HL-60 (cell line): ENCODE data around the gene ENOX2.

Experiments
- DNase-seq, 2 experiments: peaks; one replicate each; pipeline ENCODE4 v3.0.0-alpha.2; 2010 to 2020; ENCODE audit warnings: low read depth in 1 of 2, low spot score in 1 of 2
- H3K27ac ChIP-seq: fragments of 250-450 bp; sonication (Bioruptor Pico); replicated peaks from 2 replicates; pipeline ENCODE4 v1.5.1; 2020; ENCODE audit warnings: mild to moderate bottlenecking, moderate library complexity
- H3K27me3 ChIP-seq: fragments of 250-450 bp; sonication (Bioruptor Pico); 2 replicates; pipeline ENCODE4 v1.5.1; 2021; ENCODE audit warnings: mild to moderate bottlenecking, moderate library complexity; ENCODE audit not compliant: insufficient read depth, poor library complexity, severe bottlenecking
- H3K4me3 ChIP-seq: replicated peaks from 2 replicates; pipeline ENCODE4 v1.5.1; 2011; ENCODE audit warnings: mild to moderate bottlenecking, control low read depth, low read length; ENCODE audit not compliant: insufficient read depth
- CTCF ChIP-seq: IDR thresholded peaks from one replicate; pipeline ENCODE4 v1.5.1; 2011; ENCODE audit warnings: low read length, control low read depth, inconsistent platforms; ENCODE audit not compliant: insufficient read depth
- GABPA ChIP-seq: IDR thresholded peaks from 2 replicates; pipeline ENCODE4 v1.6.1; 2012; ENCODE audit warnings: low read depth
- POLR2AphosphoS5 ChIP-seq: IDR thresholded peaks from 2 replicates; pipeline ENCODE4 v1.6.1; 2012; ENCODE audit warnings: low read depth
- REST ChIP-seq: IDR thresholded peaks from 2 replicates; pipeline ENCODE4 v1.6.1; 2012; ENCODE audit warnings: low read depth; ENCODE audit not compliant: insufficient replicate concordance
- SPI1 ChIP-seq: IDR thresholded peaks from 2 replicates; pipeline ENCODE4 v1.6.1; 2012; ENCODE audit warnings: low read depth, mild to moderate bottlenecking, borderline replicate concordance

The ENOX2 gene

DNA sequence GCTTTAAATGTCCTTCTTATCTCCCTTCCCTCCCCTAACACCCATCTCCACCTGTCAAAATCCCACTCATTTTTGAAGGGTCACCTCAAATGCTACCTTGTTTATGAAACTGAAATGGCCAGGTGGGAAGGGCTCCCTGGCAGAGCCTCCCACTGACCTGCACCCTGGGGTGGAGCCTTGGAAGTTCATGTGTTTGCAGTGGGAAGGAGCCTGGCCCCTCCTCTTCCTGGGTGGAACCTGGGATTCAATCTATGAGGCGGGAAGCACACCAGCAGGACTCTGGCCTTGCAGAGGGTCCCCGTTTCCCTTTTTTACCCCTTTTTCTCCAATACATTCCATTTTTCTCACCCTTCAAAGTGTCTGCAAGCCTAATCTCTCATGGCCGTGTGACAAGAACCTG is 197.4 kb downstream of the ENOX2 start:
- H3K27me3 ChIP-seq, result no peaks in the 10 kb centered on the region
- H3K27ac ChIP-seq, result no peak overlapping the region
- H3K4me3 ChIP-seq, result no peak overlapping the region
- no peak for TF ChIP-seq SPI1
- no peak for TF ChIP-seq REST
- TF ChIP-seq GABPA, result no peak
- no peak for TF ChIP-seq CTCF
- TF ChIP-seq POLR2AphosphoS5, result no peak
- DNase-seq, result no peak

- H3K27me3 ChIP-seq, result no peaks in the 10 kb centered on the region
- no peak for DNase-seq
- no peak overlapping the region for H3K4me3 ChIP-seq
- H3K27ac ChIP-seq, result no peak overlapping the region
- TF ChIP-seq POLR2AphosphoS5 (no peak), CTCF (no peak), GABPA (no peak), REST (no peak), SPI1 (no peak)
These were observed 198.7 kb downstream of the ENOX2 start for GRCh38 chrX:130704053-130705038.

DNA sequence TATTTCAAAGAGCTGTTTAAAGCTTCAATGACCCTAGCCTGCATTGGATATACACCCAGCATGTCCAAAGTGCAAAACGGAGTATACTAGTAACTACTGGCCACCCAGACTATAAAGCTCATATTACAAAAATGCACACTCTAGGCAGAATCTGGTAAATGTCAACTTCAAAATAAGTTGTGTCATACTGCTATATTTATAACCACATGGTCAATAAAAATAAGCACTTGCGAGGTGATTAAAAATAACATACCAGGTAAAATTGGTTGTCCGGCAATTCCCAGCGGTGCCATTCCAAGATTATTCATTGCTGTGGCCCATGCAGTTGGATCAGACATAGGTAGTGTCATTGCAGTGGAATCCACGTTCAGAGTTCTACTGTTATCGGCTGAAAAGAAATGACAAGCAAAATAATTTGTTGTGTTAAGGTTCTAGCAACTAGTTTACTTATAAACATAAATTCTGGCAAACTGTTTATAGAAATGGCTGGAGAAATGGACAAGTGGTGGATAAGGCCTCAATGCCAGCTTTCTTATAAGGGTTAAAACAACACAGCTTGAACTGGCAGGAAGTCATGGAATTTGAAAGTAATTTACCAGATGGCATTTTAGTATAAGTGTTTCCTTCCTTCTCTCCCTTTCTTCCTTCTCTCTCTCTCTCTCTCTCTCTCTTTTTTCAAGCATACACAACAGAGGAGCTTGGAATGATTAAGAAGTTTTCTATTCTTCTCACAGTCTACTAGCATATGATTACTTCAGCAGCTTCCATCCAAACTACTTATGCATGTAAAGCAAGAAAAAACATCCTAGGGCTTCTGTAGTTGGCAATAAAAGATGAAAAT is 199.9 kb downstream of the ENOX2 start:
- TF ChIP-seq POLR2AphosphoS5 (no peak), REST (no peak), GABPA (no peak), CTCF (no peak), SPI1 (no peak)
- DNase-seq, result no peak
- no peak overlapping the region for H3K27ac ChIP-seq

More for the DNA sequence above, 199.9 kb downstream of the ENOX2 start:
- Histone ChIP-seq H3K27me3 (no peaks in the 10 kb centered on the region), H3K4me3 (no peak overlapping the region)
